ENCODE measurements around the gene ACBD6. TPM values are rescaled to one million over a fixed set of nuclear protein-coding genes. Genes with fewer than 3 reads are reported as not detected.

The ACBD6 gene
- total and polyA plus RNA-seq, 2 of the 4 experiments (the other 2 are of a cell fraction) = 52.5 to 59.1 TPM

DNA sequence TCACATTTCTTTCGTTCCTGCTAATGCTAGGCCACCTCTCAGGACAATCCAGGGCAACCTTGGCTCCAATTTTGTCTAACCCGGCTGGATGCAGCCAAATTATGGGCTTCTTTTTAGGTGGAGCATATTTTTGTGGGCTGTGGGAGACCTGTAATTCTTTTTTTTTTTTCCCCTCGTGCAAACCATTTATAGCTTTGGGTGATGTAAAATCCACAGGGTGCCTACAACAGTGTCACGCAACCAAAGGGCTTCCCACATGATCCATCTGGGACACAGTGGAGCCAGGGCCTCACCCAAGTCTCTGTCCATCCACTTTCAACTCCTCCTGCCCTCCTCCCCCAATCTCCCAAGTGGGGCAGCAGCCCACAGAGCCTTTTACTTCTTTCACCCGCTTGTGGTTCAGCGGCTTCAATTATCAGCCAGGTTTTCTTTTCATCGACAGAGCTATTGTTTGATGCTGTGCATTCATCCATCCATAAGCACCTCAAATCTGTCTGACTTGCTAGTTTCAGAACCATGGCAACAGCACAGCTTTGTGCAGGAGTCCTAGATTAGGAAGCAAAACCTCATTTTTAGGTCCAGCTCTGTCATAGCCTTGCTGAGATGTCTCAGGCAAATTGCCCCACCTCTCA, 46.4 kb upstream of the ACBD6 start:
- BruUV-seq (replicated peaks) = no TSS peak

More for the DNA sequence above, 46.4 kb upstream of the ACBD6 start:
- Histone ChIP-seq H3K4me3 (ENCODE audit: insufficient read depth, low read depth, low read length) (no peak overlapping the region), H2BK120ac (ENCODE audit: low read depth, low read length) (no peak overlapping the region), H2BK15ac (ENCODE audit: low read depth, low read length) (no peak overlapping the region), H2AFZ (replicated peaks; ENCODE audit: low read length, poor library complexity) (no peak overlapping the region), H3K56ac (ENCODE audit: extremely low read depth, insufficient read depth, low read length) (no peak overlapping the region), H3K4ac (ENCODE audit: low read depth, low read length) (no peak overlapping the region), H3K4me2 (ENCODE audit: low read depth, low read length) (no peak overlapping the region), H3K14ac (replicated peaks; ENCODE audit: low read depth, low read length) (no peak overlapping the region), H3K9me1 (ENCODE audit: insufficient read depth, low read length) (no peaks in the 10 kb centered on the region), H2BK5ac (ENCODE audit: low read depth, low read length, poor library complexity, severe bottlenecking) (no peak overlapping the region), H3K23ac (ENCODE audit: low read depth, low read length) (no peak overlapping the region), H4K8ac (ENCODE audit: low read depth in 2 of 2, low read length in 2 of 2) (no peak overlapping the region), H3K9me3 (ENCODE audit: control insufficient read depth, insufficient read depth, low read length) (no peaks in the 10 kb centered on the region), H4K20me1 (ENCODE audit: insufficient read depth, low read length) (no peaks in the 10 kb centered on the region), H4K5ac (ENCODE audit: low read depth, low read length) (no peak overlapping the region), H4K91ac (ENCODE audit: insufficient read depth, low read depth, low read length) (no peak overlapping the region), H2AK5ac (ENCODE audit: low read depth, low read length) (no peak overlapping the region), H3K4me1 (ENCODE audit: control insufficient read depth, insufficient read depth, low read length) (no peaks in the 10 kb centered on the region), H2BK20ac (ENCODE audit: low read depth, low read length) (no peak overlapping the region), H2AK9ac (replicated peaks; ENCODE audit: low read depth, low read length, poor library complexity) (no peak overlapping the region), H3K18ac (ENCODE audit: low read depth, low read length) (no peak overlapping the region), H3K27ac (ENCODE audit: insufficient read depth, low read length) (no peak overlapping the region), H3K27me3 (ENCODE audit: control insufficient read depth, insufficient read depth, low read length) (no peaks in the 10 kb centered on the region), H3K79me1 (ENCODE audit: low read depth in 1 of 2, low read length in 2 of 2) (no peaks in the 10 kb centered on the region), H3K36me3 (ENCODE audit: control insufficient read depth, insufficient read depth, low read length) (no peaks in the 10 kb centered on the region), H3K9ac (ENCODE audit: low read depth, low read length) (no peak overlapping the region)
- DNase-seq = no peak
- intact Hi-C loops (cut with micrococcal nuclease) = no loop called here
- no peak for ATAC-seq (ENCODE audit: low read depth)
- CTCF ChIA-PET = interaction anchor here (0.5 to 1.1 kb wide), 2 partner anchors 8 to 295 kb away, joined by 3 to 4 read pairs; no protein-coding TSS in a partner anchor
- WGBS, 2 experiments (ENCODE audit: extremely low coverage in 2 of 2, insufficient read length in 1 of 2) = no CpG with 5 or more reads among the region's 7 CpGs
- POLR2A ChIA-PET (ENCODE audit: unreplicated experiment) = interaction anchor here (0.6 kb wide), 1 partner anchor 11 kb away, joined by 5 read pairs; no protein-coding TSS in a partner anchor
- in situ Hi-C loops (cut with MboI; ENCODE audit: low sequenced_read_pairs) = no loop called here
- dilution Hi-C loops (cut with HindIII; ENCODE audit: low sequenced_read_pairs, unreplicated experiment) = no loop called here
- TF ChIP-seq, protein P1, sequence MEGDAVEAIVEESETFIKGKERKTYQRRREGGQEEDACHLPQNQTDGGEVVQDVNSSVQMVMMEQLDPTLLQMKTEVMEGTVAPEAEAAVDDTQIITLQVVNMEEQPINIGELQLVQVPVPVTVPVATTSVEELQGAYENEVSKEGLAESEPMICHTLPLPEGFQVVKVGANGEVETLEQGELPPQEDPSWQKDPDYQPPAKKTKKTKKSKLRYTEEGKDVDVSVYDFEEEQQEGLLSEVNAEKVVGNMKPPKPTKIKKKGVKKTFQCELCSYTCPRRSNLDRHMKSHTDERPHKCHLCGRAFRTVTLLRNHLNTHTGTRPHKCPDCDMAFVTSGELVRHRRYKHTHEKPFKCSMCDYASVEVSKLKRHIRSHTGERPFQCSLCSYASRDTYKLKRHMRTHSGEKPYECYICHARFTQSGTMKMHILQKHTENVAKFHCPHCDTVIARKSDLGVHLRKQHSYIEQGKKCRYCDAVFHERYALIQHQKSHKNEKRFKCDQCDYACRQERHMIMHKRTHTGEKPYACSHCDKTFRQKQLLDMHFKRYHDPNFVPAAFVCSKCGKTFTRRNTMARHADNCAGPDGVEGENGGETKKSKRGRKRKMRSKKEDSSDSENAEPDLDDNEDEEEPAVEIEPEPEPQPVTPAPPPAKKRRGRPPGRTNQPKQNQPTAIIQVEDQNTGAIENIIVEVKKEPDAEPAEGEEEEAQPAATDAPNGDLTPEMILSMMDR (conservative IDR thresholded peaks at IDR 0.05; ENCODE audit: low read depth, low read length) = no peak
- TF ChIP-seq MXI1 (IDR thresholded peaks at IDR 0.05; ENCODE audit: borderline replicate concordance, low read depth, low read length) (no peak), USF2 (IDR thresholded peaks at IDR 0.05; ENCODE audit: low read depth, low read length) (no peak), MAFK (IDR thresholded peaks at IDR 0.05; ENCODE audit: low read depth, low read length) (no peak), CEBPB (IDR thresholded peaks at IDR 0.05; ENCODE audit: low read depth, low read length) (no peak), CHD1 (IDR thresholded peaks at IDR 0.05; ENCODE audit: low read depth, low read length) (no peak), POLR2A (IDR thresholded peaks at IDR 0.05; ENCODE audit: low read depth, low read length) (no peak), RCOR1 (IDR thresholded peaks at IDR 0.05; ENCODE audit: insufficient replicate concordance, low read length) (no peak), SMC3 (IDR thresholded peaks at IDR 0.05; ENCODE audit: low read depth, low read length) (no peak), NFE2L2 (IDR thresholded peaks at IDR 0.05; ENCODE audit: low read depth, low read length) (no peak), FOS (IDR thresholded peaks at IDR 0.05; ENCODE audit: low read depth, low read length) (no peak), ELK1 (IDR thresholded peaks at IDR 0.05; ENCODE audit: borderline replicate concordance, low read depth, low read length) (no peak), RFX5 (IDR thresholded peaks at IDR 0.05; ENCODE audit: low read depth, low read length) (no peak), BHLHE40 (IDR thresholded peaks at IDR 0.05; ENCODE audit: low read depth, low read length) (no peak)
